HepG2 (cell line): ENCODE data around the gene BRD1. TPM values are rescaled to one million over a fixed set of nuclear protein-coding genes. Genes with fewer than 3 reads are reported as not detected.

ENCODE experiments used
- CREM ChIP-seq, 2 experiments: sonication (generic) in 1 of 2; formaldehyde crosslinking in 1 of 2; IDR thresholded peaks; 2 replicates each; pipeline versions ENCODE4 v1.4.0 to v1.6.1; 2016 to 2020; ENCODE audit warnings: antibody characterized with exemption in 1 of 2, mild to moderate bottlenecking in 1 of 2, missing genetic modification reagents in 1 of 2
- FOXK1 ChIP-seq: sonication (generic); formaldehyde crosslinking; IDR thresholded peaks from 2 replicates; pipeline ENCODE4 v1.4.0; 2020; ENCODE audit warnings: low read depth, missing genetic modification reagents, borderline replicate concordance
- HOXA5 ChIP-seq: sonication (generic); formaldehyde crosslinking; IDR thresholded peaks from 2 replicates; pipeline ENCODE4 v1.4.0; 2020; ENCODE audit warnings: missing genetic modification reagents
- HOXA7 ChIP-seq: sonication (generic); formaldehyde crosslinking; IDR thresholded peaks from 2 replicates; pipeline ENCODE4 v1.8.1; 2022; ENCODE audit warnings: mild to moderate bottlenecking, missing genetic modification reagents, moderate library complexity
- THYN1 ChIP-seq: sonication (generic); formaldehyde crosslinking; IDR thresholded peaks from 2 replicates; pipeline ENCODE4 v1.8.1; 2023; ENCODE audit warnings: low read depth, mild to moderate bottlenecking, moderate library complexity, missing genetic modification reagents, borderline replicate concordance
- ZBTB40 ChIP-seq, 2 experiments: fragments of 450-650 bp in 1 of 2; sonication (generic) in 1 of 2; formaldehyde crosslinking in 1 of 2; IDR thresholded peaks; 2 replicates each; pipeline versions ENCODE4 v1.6.1 to v1.8.0; 2016 to 2022; ENCODE audit warnings: antibody characterized with exemption in 1 of 2, mild to moderate bottlenecking in 1 of 2, missing genetic modification reagents in 1 of 2
- ZFYVE20 ChIP-seq: sonication (generic); formaldehyde crosslinking; IDR thresholded peaks from 2 replicates; pipeline ENCODE4 v1.8.0; 2023; ENCODE audit warnings: low read depth, mild to moderate bottlenecking, moderate library complexity, missing genetic modification reagents, borderline replicate concordance
- polyA plus RNA-seq, 8 experiments: library from polyadenylated mRNA; depleted of rRNA in 3 of 8; stranded (reverse) in 7 of 8; unstranded in 1 of 8; fragments of >200 nt; fragmentation: Illumina TruSeq in 4 of 8; extraction: Trizol in 4 of 8; gene quantifications; 2 replicates each; pipeline versions ENCODE4 v1.2.1 to v1.2.3, GENCODE V29; 2011 to 2016; ENCODE audit warnings: low read depth in 4 of 8, missing spikeins in 1 of 8, mixed read lengths in 1 of 8; ENCODE audit not compliant: insufficient read depth in 1 of 8
- total RNA-seq, 5 experiments: library from RNA; depleted of rRNA; stranded (reverse); fragments of >200 nt; fragmentation: Illumina TruSeq; extraction: Trizol; gene quantifications; 2 replicates each; pipeline ENCODE4 v1.2.3, GENCODE V29; 2016; ENCODE audit warnings: low read depth in 1 of 5
- TF ChIP-seq, protein P1 (sequence below): sonication (generic); formaldehyde crosslinking; IDR thresholded peaks from 2 replicates; pipeline ENCODE4 v1.4.0; 2020; ENCODE audit warnings: missing genetic modification reagents
- TF ChIP-seq, protein P2 (sequence below): sonication (generic); formaldehyde crosslinking; IDR thresholded peaks from 2 replicates; pipeline ENCODE4 v1.4.0; 2020; ENCODE audit warnings: missing genetic modification reagents, borderline replicate concordance

BRD1 gene
- total and polyA plus RNA-seq, 2 of the 13 experiments (the other 11 are each of a cell fraction or from before 2014, with no cell fraction given) = 5.1 to 12.0 TPM

DNA sequence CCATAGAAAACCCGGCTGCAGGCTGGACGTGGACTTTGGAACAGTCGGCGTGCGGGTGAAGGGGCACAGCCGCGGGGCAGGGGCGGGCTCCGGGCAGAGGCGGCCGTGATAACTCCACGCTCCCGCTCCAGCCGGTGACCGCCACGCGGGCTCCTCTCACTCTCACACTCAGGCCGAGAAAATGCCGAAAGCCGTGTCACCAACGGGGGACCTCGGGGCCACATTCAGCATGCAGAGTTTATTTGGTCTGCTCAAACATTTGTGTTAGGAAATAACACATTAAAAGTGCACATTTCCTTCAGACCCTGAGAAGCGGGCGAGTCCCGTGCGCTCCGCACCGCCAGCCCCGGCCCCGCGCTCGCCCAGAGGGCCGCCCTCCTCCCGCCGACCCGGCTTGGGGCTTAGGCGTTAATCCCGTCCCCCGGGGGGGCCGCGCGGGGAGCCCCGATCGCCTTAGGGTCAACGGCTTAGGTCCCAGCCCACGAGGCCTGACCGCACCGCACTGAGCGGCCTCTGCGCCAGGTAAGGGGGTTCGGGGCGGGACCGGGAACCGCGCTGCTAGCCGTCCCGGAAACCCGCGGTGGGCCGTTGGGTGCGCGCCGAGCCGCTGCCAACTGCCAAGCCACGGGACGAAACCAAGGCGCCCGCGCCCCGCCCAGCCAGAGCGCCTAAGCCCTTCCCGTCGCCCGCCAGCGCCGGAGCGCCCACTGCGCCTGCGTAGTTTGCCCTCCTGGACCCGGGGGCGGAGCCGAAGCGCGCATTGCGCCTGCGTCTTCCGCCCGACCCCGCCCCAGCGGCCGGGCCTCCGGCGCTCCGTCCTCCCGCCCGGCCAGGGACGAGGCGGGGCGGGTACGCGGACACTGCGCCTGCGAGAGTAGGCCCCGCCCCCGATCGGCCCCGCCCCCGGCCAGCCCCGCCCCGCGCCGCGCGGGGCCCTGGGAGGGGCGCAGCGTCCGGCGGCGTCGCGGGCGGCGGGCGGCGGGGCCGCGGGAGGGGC lies 25.5 kb upstream of the BRD1 start, which contains the start of gene ZBED4 (continued):
- TF ChIP-seq ZBTB40 (IDR thresholded peaks at IDR 0.05) (no peak), ZBTB40 (CRISPR knock-in tag; IDR thresholded peaks at IDR 0.05) (peak; percentile 81; the same call in 1 of the 2 replicates), CREM (IDR thresholded peaks at IDR 0.05) (no peak), CREM (CRISPR knock-in tag; IDR thresholded peaks at IDR 0.05) (no peak), FOXK1 (CRISPR knock-in tag) (peak; percentile 30; the same call in 1 of the 2 replicates), ZFYVE20 (no peak), THYN1 (CRISPR knock-in tag) (no peak), HOXA5 (CRISPR knock-in tag) (peak; percentile 69; the same call in 1 of the 2 replicates), HOXA7 (CRISPR knock-in tag) (no peak)
- TF ChIP-seq, protein P1, sequence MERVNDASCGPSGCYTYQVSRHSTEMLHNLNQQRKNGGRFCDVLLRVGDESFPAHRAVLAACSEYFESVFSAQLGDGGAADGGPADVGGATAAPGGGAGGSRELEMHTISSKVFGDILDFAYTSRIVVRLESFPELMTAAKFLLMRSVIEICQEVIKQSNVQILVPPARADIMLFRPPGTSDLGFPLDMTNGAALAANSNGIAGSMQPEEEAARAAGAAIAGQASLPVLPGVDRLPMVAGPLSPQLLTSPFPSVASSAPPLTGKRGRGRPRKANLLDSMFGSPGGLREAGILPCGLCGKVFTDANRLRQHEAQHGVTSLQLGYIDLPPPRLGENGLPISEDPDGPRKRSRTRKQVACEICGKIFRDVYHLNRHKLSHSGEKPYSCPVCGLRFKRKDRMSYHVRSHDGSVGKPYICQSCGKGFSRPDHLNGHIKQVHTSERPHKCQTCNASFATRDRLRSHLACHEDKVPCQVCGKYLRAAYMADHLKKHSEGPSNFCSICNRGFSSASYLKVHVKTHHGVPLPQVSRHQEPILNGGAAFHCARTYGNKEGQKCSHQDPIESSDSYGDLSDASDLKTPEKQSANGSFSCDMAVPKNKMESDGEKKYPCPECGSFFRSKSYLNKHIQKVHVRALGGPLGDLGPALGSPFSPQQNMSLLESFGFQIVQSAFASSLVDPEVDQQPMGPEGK (CRISPR knock-in tag) = peak; percentile 89
- TF ChIP-seq, protein P2, sequence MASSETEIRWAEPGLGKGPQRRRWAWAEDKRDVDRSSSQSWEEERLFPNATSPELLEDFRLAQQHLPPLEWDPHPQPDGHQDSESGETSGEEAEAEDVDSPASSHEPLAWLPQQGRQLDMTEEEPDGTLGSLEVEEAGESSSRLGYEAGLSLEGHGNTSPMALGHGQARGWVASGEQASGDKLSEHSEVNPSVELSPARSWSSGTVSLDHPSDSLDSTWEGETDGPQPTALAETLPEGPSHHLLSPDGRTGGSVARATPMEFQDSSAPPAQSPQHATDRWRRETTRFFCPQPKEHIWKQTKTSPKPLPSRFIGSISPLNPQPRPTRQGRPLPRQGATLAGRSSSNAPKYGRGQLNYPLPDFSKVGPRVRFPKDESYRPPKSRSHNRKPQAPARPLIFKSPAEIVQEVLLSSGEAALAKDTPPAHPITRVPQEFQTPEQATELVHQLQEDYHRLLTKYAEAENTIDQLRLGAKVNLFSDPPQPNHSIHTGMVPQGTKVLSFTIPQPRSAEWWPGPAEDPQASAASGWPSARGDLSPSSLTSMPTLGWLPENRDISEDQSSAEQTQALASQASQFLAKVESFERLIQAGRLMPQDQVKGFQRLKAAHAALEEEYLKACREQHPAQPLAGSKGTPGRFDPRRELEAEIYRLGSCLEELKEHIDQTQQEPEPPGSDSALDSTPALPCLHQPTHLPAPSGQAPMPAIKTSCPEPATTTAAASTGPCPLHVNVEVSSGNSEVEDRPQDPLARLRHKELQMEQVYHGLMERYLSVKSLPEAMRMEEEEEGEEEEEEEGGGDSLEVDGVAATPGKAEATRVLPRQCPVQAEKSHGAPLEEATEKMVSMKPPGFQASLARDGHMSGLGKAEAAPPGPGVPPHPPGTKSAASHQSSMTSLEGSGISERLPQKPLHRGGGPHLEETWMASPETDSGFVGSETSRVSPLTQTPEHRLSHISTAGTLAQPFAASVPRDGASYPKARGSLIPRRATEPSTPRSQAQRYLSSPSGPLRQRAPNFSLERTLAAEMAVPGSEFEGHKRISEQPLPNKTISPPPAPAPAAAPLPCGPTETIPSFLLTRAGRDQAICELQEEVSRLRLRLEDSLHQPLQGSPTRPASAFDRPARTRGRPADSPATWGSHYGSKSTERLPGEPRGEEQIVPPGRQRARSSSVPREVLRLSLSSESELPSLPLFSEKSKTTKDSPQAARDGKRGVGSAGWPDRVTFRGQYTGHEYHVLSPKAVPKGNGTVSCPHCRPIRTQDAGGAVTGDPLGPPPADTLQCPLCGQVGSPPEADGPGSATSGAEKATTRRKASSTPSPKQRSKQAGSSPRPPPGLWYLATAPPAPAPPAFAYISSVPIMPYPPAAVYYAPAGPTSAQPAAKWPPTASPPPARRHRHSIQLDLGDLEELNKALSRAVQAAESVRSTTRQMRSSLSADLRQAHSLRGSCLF (CRISPR knock-in tag) = no peak
